CD4-positive, alpha-beta memory T cell (primary cell): ENCODE data around the gene GPI. TPM values are rescaled to one million over a fixed set of nuclear protein-coding genes. Genes with fewer than 3 reads are reported as not detected.

Experiments
- CTCF ChIA-PET: fragments of 350-600 bp; sonication (Branson Sonifier 250); formaldehyde crosslinking; loops from one replicate; lab custom pipeline; 2021; ENCODE audit warnings: inconsistent platforms; ENCODE audit not compliant: partially characterized antibody; lab: Charles Lee
- POLR2A ChIA-PET: fragments of 350-600 bp; sonication (Branson Sonifier 250); formaldehyde crosslinking; loops from one replicate; lab custom pipeline; 2021; ENCODE audit not compliant: partially characterized antibody; lab: Charles Lee
- DNase-seq, 5 donors: peaks; one replicate each; pipeline versions ENCODE4 v3.0.0 to v3.0.0-alpha.2; 2020 to 2022; ENCODE audit warnings: mixed read lengths in 1 of 5
- H3K27ac ChIP-seq: one replicate; pipeline ENCODE4 v1.7.0; 2013; ENCODE audit warnings: low read depth, low read length
- H3K27me3 ChIP-seq: 2 replicates; pipeline ENCODE4 v1.7.0; 2013; ENCODE audit warnings: mild to moderate bottlenecking, low read length, moderate library complexity; ENCODE audit not compliant: insufficient read depth
- H3K36me3 ChIP-seq: 2 replicates; pipeline ENCODE4 v1.7.0; 2013; ENCODE audit warnings: mild to moderate bottlenecking, low read length, moderate library complexity; ENCODE audit not compliant: insufficient read depth
- H3K4me1 ChIP-seq: 2 replicates; pipeline ENCODE4 v1.7.0; 2013; ENCODE audit warnings: mild to moderate bottlenecking, low read length, moderate library complexity; ENCODE audit not compliant: insufficient read depth
- H3K4me3 ChIP-seq, 2 donors: one replicate each; pipeline ENCODE4 v1.7.0; 2013; ENCODE audit warnings: low read length in 2 of 2, mild to moderate bottlenecking in 1 of 2
- H3K9me3 ChIP-seq, 2 donors: one replicate each; pipeline ENCODE4 v1.7.0; 2013; ENCODE audit warnings: low read length in 2 of 2, control low read depth in 1 of 2; ENCODE audit not compliant: control insufficient read depth in 1 of 2
- H3K27ac Mint-ChIP-seq, 7 donors: one replicate each; pipeline ENCODE4 v1.8.0; 2020 to 2021; ENCODE audit warnings: mixed read lengths in 7 of 7, mild to moderate bottlenecking in 6 of 7, inconsistent platforms in 3 of 7, moderate library complexity in 3 of 7
- H3K27me3 Mint-ChIP-seq, 2 donors: one replicate each; pipeline ENCODE4 v1.8.0; 2020 to 2021; ENCODE audit warnings: mixed read lengths in 2 of 2
- H3K36me3 Mint-ChIP-seq, 2 donors: one replicate each; pipeline ENCODE4 v1.8.0; 2020 to 2021; ENCODE audit warnings: mixed read lengths in 2 of 2, inconsistent platforms in 1 of 2, mild to moderate bottlenecking in 1 of 2
- H3K4me1 Mint-ChIP-seq, 4 donors: one replicate each; pipeline ENCODE4 v1.8.0; 2020 to 2021; ENCODE audit warnings: mixed read lengths in 4 of 4, mild to moderate bottlenecking in 1 of 4
- H3K4me3 Mint-ChIP-seq, 8 donors: one replicate each; pipeline ENCODE4 v1.8.0; 2020 to 2021; ENCODE audit warnings: mixed read lengths in 8 of 8, mild to moderate bottlenecking in 7 of 8, moderate library complexity in 6 of 8, inconsistent platforms in 3 of 8
- H3K9me3 Mint-ChIP-seq, 8 donors: one replicate each; pipeline ENCODE4 v1.8.0; 2020 to 2021; ENCODE audit warnings: mixed read lengths in 8 of 8, mild to moderate bottlenecking in 5 of 8, inconsistent platforms in 3 of 8, moderate library complexity in 1 of 8
- intact Hi-C: fragments of 100-400 bp; cut with micrococcal nuclease; formaldehyde crosslinking; loops from one replicate; pipeline ENCODE4 v1.15.1; 2023
- polyA plus RNA-seq, 2 donors: library from polyadenylated mRNA; unstranded; fragments of 300-500 nt; fragmentation: Illumina TruSeq; gene quantifications; one replicate each; pipeline ENCODE4 v1.2.3, GENCODE V29; 2021
- total RNA-seq, 2 experiments: library from RNA; stranded (reverse); gene quantifications; one replicate each; pipeline ENCODE4 v1.2.3, GENCODE V29; 2021

Gene GPI
- total and polyA plus RNA-seq, 4 experiments from 2014 or later = 121 to 156 (median 127) TPM

DNA sequence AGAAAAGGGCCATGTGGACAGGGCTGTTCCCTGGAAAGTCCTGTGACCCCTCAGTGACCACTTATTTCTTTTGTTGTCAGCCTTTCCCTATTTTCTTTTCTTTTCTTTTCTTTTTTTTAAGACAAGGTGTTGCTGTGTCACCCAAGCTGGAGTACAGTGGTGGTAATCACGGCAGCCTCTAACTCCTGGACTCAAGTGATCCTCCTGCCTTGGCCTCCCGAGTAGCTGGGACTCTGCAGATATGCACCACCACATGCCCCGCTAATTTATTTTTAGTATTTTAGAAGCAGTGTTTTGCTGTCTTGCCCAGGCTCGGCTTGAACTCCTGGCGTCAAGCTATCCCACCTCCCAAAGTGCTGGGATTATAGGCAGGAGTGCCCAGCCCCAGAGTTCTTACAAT, 1.1 kb upstream of the GPI start:
- Mint-ChIP-seq H3K36me3 (peaks cover 8 to 34% of the 10 kb centered on the region in 2 donors), H3K9me3 (peaks cover 0 to 4% (median 0%) of the 10 kb centered on the region in 8 donors), H3K27me3 (no peaks in the 10 kb centered on the region), H3K27ac (peak overlapping the region in 2 of 7 donors; percentile 83 to 92), H3K4me1 (peaks cover 29 to 54% (median 42%) of the 10 kb centered on the region in 4 donors), H3K4me3 (peak overlapping the region in 6 of 8 donors; percentile 38 to 98 (median 92))
- no peak overlapping the region for H3K4me3 ChIP-seq
- ChIA-PET CTCF (interaction anchor here (1.0 kb wide), 1 partner anchor 66 kb away, joined by 4 read pairs; no protein-coding TSS in a partner anchor), POLR2A (interaction anchor here (0.6 to 2.2 kb wide), 2 partner anchors 14 to 18 kb away, joined by 3 to 6 read pairs; no protein-coding TSS in a partner anchor)
- no peak for DNase-seq
- H3K27ac ChIP-seq = no peak overlapping the region
- H3K9me3 ChIP-seq = no peaks in the 10 kb centered on the region
- peaks cover 45% of the 10 kb centered on the region for H3K4me1 ChIP-seq
- H3K36me3 ChIP-seq = peaks cover 9% of the 10 kb centered on the region
- intact Hi-C loops = loop anchor here (2.0 kb wide), 1 partner anchor 13 kb away; no protein-coding TSS in a partner anchor
- H3K27me3 ChIP-seq = no peaks in the 10 kb centered on the region

DNA sequence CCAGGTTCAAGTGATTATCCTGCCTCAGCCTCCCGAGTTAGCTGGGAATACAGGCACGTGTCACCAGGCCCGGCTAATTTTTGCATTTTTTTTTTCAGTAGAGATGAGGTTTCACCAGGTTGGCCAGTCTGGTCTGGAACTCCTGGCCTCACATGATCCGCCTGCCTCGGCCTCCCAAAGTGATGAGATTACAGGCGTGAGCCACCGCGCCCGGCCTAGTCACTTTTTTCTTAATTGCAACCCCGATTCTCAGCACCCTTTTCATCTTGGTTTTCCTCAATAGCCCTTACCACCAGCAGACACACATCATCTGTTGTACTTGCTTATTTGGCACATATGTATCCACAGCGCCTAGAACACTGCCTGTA, 550 bp upstream of the GPI start:
- H3K4me1 Mint-ChIP-seq = peaks cover 28 to 49% (median 38%) of the 10 kb centered on the region in 4 donors
- Histone ChIP-seq H3K4me3 (peak overlapping the region; percentile 17 to 36), H3K4me1 (peaks cover 43% of the 10 kb centered on the region), H3K9me3 (no peaks in the 10 kb centered on the region), H3K36me3 (peaks cover 14% of the 10 kb centered on the region), H3K27me3 (no peaks in the 10 kb centered on the region), H3K27ac (peak overlapping the region; percentile 62)
- H3K4me3 Mint-ChIP-seq = peak overlapping the region; percentile 90 to 99 (median 92)
- ChIA-PET POLR2A (interaction anchor here (0.6 to 2.9 kb wide), 5 partner anchors 10 to 192 kb away, joined by 3 to 13 read pairs (median 6); partner anchors contain the start of gene LSM14A), CTCF (interaction anchor here (1.0 kb wide), 1 partner anchor 66 kb away, joined by 4 read pairs; no protein-coding TSS in a partner anchor)
- H3K27me3 Mint-ChIP-seq = no peaks in the 10 kb centered on the region
- intact Hi-C loops = loop anchor here (2.0 kb wide), 1 partner anchor 14 kb away; no protein-coding TSS in a partner anchor
- H3K27ac Mint-ChIP-seq = peak overlapping the region; percentile 0 to 92 (median 83)
- DNase-seq = no peak
- peaks cover 0 to 2% (median 0%) of the 10 kb centered on the region in 8 donors for H3K9me3 Mint-ChIP-seq
- H3K36me3 Mint-ChIP-seq = peaks cover 8 to 36% of the 10 kb centered on the region in 2 donors

- H3K36me3 Mint-ChIP-seq = peaks cover 17 to 44% of the 10 kb centered on the region in 2 donors
- peaks cover 23 to 48% (median 31%) of the 10 kb centered on the region in 4 donors for H3K4me1 Mint-ChIP-seq
- Histone ChIP-seq H3K4me1 (peaks cover 36% of the 10 kb centered on the region), H3K4me3 (peak overlapping the region; percentile 76), H3K36me3 (peaks cover 26% of the 10 kb centered on the region), H3K27ac (peak overlapping the region; percentile 62), H3K9me3 (no peaks in the 10 kb centered on the region), H3K27me3 (no peaks in the 10 kb centered on the region)
- DNase-seq = no peak
- POLR2A ChIA-PET = interaction anchor here (0.6 to 2.9 kb wide), 7 partner anchors 12 to 193 kb away, joined by 3 to 13 read pairs (median 6); partner anchors contain the start of genes LSM14A and UBA2
- H3K27me3 Mint-ChIP-seq = no peaks in the 10 kb centered on the region
- H3K9me3 Mint-ChIP-seq = no peaks in the 10 kb centered on the region
- CTCF ChIA-PET = interaction anchor here (1.3 kb wide), 1 partner anchor 19 kb away, joined by 4 read pairs; no protein-coding TSS in a partner anchor
- peak overlapping the region; percentile 91 to 99 (median 98) for H3K4me3 Mint-ChIP-seq
- H3K27ac Mint-ChIP-seq = peak overlapping the region; percentile 59 to 95 (median 90)
- intact Hi-C loops = loop anchor here (2.0 to 5.0 kb wide), 2 partner anchors 15 to 193 kb away; partner anchors contain the start of gene LSM14A
Measured at GRCh38 chr19:34365463-34366401, 736 bp downstream of the GPI start.

DNA sequence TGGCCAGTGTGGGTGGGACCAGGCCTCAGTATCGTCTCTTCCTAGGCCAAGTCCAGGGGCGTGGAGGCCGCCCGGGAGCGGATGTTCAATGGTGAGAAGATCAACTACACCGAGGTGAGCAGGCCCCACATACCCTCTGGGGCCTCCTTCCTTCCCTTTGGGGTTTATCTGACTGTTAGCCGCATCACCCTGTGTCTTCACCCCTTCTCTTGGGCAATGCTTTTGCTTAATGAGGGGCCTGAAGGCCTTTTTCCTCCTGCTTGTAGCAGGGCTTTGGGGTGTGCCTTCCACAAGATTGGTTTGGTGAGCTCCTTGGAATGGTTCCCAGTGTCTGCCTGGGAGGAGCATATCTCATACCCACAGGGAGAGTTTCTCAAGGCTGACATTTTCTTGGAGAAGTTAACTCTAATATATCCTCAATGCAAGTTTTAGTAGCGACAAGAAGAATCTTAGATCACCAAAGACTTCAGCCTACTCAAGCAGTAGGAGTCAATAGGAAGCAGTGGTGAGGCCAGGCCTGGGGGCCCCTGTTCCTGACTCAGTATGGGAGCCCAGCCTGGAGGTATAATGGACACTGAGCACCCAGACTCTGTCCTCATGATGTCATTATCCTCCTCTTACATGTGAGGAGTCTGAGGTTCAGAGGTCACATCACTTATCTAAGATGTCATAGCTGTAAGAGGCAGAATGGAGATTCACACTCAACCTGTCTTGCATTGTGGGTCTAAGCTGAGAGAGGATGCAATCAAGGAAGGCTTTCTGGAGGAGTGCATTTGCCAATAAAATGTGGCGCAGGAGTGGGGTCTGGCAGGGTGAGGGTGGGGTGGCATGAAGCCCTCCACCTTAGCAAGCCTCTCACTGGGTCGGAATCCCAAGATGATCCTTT, 2.0 kb downstream of the GPI start:
- no peak for DNase-seq
- no peaks in the 10 kb centered on the region for H3K27me3 ChIP-seq
- Mint-ChIP-seq H3K27ac (peak overlapping the region; percentile 18 to 94 (median 77)), H3K36me3 (peaks cover 17 to 52% of the 10 kb centered on the region in 2 donors), H3K9me3 (no peaks in the 10 kb centered on the region), H3K4me1 (peaks cover 29 to 55% (median 38%) of the 10 kb centered on the region in 4 donors), H3K27me3 (no peaks in the 10 kb centered on the region), H3K4me3 (peak overlapping the region; percentile 91 to 99 (median 98))
- peaks cover 36% of the 10 kb centered on the region for H3K4me1 ChIP-seq
- peaks cover 28% of the 10 kb centered on the region for H3K36me3 ChIP-seq
- ChIA-PET POLR2A (interaction anchor here (1.0 to 2.9 kb wide), 3 partner anchors 14 to 194 kb away, joined by 3 to 13 read pairs (median 10); partner anchors contain the start of genes LSM14A and UBA2), CTCF (interaction anchor here (1.5 kb wide), 1 partner anchor 23 kb away, joined by 4 read pairs; no protein-coding TSS in a partner anchor)
- peak overlapping the region; percentile 62 for H3K27ac ChIP-seq
- H3K9me3 ChIP-seq = no peaks in the 10 kb centered on the region
- H3K4me3 ChIP-seq = peak overlapping the region in 1 of 2 donors; percentile 76
- intact Hi-C loops = loop anchor here (5.0 kb wide), 1 partner anchor 195 kb away; the partner anchor contains the start of gene LSM14A

DNA sequence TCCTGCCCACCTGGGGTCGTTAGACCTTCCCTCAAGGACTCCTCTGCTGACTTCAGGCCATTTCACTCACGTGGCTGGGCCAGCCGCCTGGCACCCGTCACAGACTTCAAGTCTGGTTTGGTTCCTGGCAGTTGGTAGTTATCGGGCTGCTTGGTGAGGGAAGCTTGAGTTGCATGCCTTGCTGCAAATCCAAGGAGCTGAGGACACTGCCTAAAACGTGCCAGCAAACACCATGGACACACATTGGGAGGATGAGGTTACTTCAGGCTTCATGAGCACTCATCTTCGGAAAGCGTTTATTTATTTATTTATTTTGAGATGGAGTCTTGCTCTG, 2.6 kb downstream of the GPI start:
- ChIA-PET CTCF (interaction anchor here (1.5 to 2.6 kb wide), 2 partner anchors 21 to 24 kb away, joined by 4 to 7 read pairs; no protein-coding TSS in a partner anchor), POLR2A (interaction anchor here (1.0 to 2.5 kb wide), 2 partner anchors 8 to 15 kb away, joined by 3 to 8 read pairs; no protein-coding TSS in a partner anchor)
- no peak for DNase-seq
- Histone ChIP-seq H3K9me3 (no peaks in the 10 kb centered on the region), H3K4me3 (no peak overlapping the region), H3K4me1 (peaks cover 36% of the 10 kb centered on the region), H3K27ac (no peak overlapping the region), H3K36me3 (peaks cover 32% of the 10 kb centered on the region), H3K27me3 (no peaks in the 10 kb centered on the region)
- H3K9me3 Mint-ChIP-seq = no peaks in the 10 kb centered on the region
- H3K36me3 Mint-ChIP-seq = peaks cover 17 to 56% of the 10 kb centered on the region in 2 donors
- intact Hi-C loops = loop anchor here (5.0 kb wide), 1 partner anchor 195 kb away; the partner anchor contains the start of gene LSM14A
- no peaks in the 10 kb centered on the region for H3K27me3 Mint-ChIP-seq
- H3K27ac Mint-ChIP-seq = no peak overlapping the region
- peaks cover 29 to 55% (median 38%) of the 10 kb centered on the region in 4 donors for H3K4me1 Mint-ChIP-seq
- H3K4me3 Mint-ChIP-seq = no peak overlapping the region

DNA sequence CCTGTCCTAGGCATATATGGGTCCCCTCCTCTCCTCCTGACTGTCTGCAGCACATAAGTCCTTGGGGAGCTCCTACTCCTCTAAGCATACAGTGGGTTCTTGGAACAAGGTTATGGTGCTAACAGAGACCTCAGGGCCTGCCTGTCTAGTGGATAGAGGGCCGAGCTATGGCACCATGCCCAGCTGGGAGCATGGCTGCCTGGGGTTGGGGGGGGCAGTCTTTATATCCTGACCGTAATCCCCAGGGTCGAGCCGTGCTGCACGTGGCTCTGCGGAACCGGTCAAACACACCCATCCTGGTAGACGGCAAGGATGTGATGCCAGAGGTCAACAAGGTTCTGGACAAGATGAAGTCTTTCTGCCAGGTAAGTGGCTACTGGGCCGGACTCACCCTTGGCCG, 3.3 kb downstream of the GPI start:
- H3K4me3 Mint-ChIP-seq = peak overlapping the region in 3 of 8 donors; percentile 63 to 72 (median 67)
- H3K36me3 Mint-ChIP-seq = peaks cover 17 to 56% of the 10 kb centered on the region in 2 donors
- no peaks in the 10 kb centered on the region for H3K9me3 Mint-ChIP-seq
- peaks cover 29 to 50% (median 38%) of the 10 kb centered on the region in 4 donors for H3K4me1 Mint-ChIP-seq
- H3K27me3 ChIP-seq = no peaks in the 10 kb centered on the region
- DNase-seq = no peak
- no peaks in the 10 kb centered on the region for H3K9me3 ChIP-seq
- peaks cover 33% of the 10 kb centered on the region for H3K36me3 ChIP-seq
- intact Hi-C loops = loop anchor here (5.0 kb wide), 1 partner anchor 196 kb away; the partner anchor contains the start of gene LSM14A
- H3K4me3 ChIP-seq = no peak overlapping the region
- ChIA-PET POLR2A (interaction anchor here (2.5 kb wide), 1 partner anchor 9 kb away, joined by 8 read pairs; no protein-coding TSS in a partner anchor), CTCF (interaction anchor here (1.2 to 2.6 kb wide), 3 partner anchors 9 to 24 kb away, joined by 3 to 7 read pairs (median 4); no protein-coding TSS in a partner anchor)
- no peaks in the 10 kb centered on the region for H3K27me3 Mint-ChIP-seq
- no peak overlapping the region for H3K27ac ChIP-seq
- H3K4me1 ChIP-seq = peaks cover 36% of the 10 kb centered on the region
- H3K27ac Mint-ChIP-seq = peak overlapping the region in 2 of 7 donors; percentile 65 to 79
